Measurements from ENCODE around the gene DIS3L2.
A peak's percentile ranks its signal among the peaks of the same experiment; 100 is the strongest.
"Not testable (repeated sequence)": the region's sequence is repeated elsewhere in the genome, so short reads cannot be mapped to it uniquely, and the experiment has no call there.

The DIS3L2 gene

GRCh38 chr2:232326274-232327104 is 365.0 kb downstream of the DIS3L2 start:
- not testable (repeated sequence) for DNase-seq

GRCh38 chr2:232327105-232328031 is 365.9 kb downstream of the DIS3L2 start:
- peak; percentile 84 for DNase-seq

- DNase-seq: no peak
Observed at GRCh38 chr2:232328032-232328422, 366.5 kb downstream of the DIS3L2 start.

GRCh38 chr2:232328516-232329460 is 367.3 kb downstream of the DIS3L2 start:
- no peak for DNase-seq

GRCh38 chr2:232329716-232330067 is 368.2 kb downstream of the DIS3L2 start:
- DNase-seq: no peak

GRCh38 chr2:232330068-232330999 is 368.8 kb downstream of the DIS3L2 start:
- DNase-seq: no peak

- DNase-seq: not testable (repeated sequence)
Observed at GRCh38 chr2:232331061-232331460, 369.5 kb downstream of the DIS3L2 start.

GRCh38 chr2:232331641-232332040 is 370.1 kb downstream of the DIS3L2 start:
- DNase-seq: not testable (repeated sequence)

- not testable (repeated sequence) for DNase-seq
Observed at GRCh38 chr2:232332244-232332939, 370.9 kb downstream of the DIS3L2 start.

GRCh38 chr2:232332940-232333259 is 371.4 kb downstream of the DIS3L2 start:
- no peak for DNase-seq

- DNase-seq: no peak
Observed at GRCh38 chr2:232333361-232334135, 372.0 kb downstream of the DIS3L2 start.

GRCh38 chr2:232334136-232334884 is 372.8 kb downstream of the DIS3L2 start:
- DNase-seq: not testable (repeated sequence)

- DNase-seq: not testable (repeated sequence)
Observed at GRCh38 chr2:232334885-232335205, 373.3 kb downstream of the DIS3L2 start.

- not testable (repeated sequence) for DNase-seq
Observed at GRCh38 chr2:232335206-232335858, 373.8 kb downstream of the DIS3L2 start.

GRCh38 chr2:232335859-232336215 is 374.3 kb downstream of the DIS3L2 start:
- no peak for DNase-seq

- DNase-seq: no peak
Observed at GRCh38 chr2:232336241-232336736, 374.8 kb downstream of the DIS3L2 start.

GRCh38 chr2:232336981-232337720 is 375.6 kb downstream of the DIS3L2 start:
- no peak for DNase-seq

Data from suppressor macrophage treated with lipopolysaccharide for 4 hours (primary cell).